GM12873 (cell line): Measurements from ENCODE around the gene ADRA2A.

Experiments
- TF ChIP-seq, protein P1 (sequence below): IDR thresholded peaks from 2 replicates; pipeline ENCODE4 v1.5.1; 2012; ENCODE audit warnings: low read depth, mild to moderate bottlenecking, moderate library complexity, low read length, control low read depth; ENCODE audit not compliant: insufficient read depth; ENCODE audit errors: missing control alignments

The ADRA2A gene

DNA sequence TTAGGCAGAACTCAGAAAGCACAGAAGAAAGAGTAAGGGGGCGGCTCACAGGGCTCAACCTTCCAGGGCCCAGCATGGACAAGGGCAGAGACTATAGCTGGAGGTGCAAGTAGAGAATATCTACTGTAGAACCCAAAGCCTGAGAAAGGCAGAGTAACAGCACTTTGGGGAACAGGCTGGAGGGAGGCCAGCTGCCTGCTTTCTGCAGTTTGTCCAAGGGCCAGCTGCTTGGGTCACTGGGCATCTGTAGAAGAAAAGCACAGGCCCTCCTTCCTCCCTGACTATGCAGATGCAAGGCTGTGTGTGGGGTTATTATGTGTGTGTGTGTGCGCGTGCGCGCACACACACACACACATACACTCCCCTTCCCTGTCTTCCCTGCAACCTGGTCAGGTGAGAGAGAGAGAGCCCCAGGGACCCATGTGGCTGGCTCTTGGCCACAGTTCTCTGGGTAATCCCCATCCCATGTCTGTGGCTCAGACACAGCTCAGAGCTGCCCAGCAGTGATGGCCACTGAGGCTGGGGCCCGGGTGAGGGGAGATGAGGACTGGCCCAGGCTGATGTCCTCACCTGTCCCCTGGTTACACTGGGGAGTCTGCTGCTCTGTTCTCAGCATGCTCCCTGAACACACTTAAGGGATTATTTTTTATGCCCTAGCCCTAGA is 9.0 kb downstream of the ADRA2A start:
- TF ChIP-seq, protein P1, sequence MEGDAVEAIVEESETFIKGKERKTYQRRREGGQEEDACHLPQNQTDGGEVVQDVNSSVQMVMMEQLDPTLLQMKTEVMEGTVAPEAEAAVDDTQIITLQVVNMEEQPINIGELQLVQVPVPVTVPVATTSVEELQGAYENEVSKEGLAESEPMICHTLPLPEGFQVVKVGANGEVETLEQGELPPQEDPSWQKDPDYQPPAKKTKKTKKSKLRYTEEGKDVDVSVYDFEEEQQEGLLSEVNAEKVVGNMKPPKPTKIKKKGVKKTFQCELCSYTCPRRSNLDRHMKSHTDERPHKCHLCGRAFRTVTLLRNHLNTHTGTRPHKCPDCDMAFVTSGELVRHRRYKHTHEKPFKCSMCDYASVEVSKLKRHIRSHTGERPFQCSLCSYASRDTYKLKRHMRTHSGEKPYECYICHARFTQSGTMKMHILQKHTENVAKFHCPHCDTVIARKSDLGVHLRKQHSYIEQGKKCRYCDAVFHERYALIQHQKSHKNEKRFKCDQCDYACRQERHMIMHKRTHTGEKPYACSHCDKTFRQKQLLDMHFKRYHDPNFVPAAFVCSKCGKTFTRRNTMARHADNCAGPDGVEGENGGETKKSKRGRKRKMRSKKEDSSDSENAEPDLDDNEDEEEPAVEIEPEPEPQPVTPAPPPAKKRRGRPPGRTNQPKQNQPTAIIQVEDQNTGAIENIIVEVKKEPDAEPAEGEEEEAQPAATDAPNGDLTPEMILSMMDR: no peak

DNA sequence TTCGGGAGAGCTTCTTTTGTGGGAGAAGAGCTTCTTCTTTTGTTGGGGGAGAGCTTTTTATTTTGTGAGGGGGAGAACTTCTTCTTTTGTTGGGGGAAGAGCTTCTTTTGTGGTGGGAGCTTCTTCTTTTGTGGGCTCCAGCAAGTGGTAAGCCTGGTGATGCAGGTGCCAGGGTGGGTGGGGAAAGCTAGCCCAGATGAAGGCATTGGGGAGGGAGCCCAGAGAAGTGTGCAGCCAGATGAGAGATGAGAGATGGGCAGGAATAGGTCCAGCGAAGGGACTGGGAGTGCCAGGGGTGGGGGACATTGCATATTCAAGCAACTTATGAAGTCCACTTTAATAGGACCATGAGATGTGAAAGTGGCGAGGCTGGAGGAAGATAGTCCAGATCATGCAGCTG is 9.7 kb downstream of the ADRA2A start:
- TF ChIP-seq, protein P1: no peak

DNA sequence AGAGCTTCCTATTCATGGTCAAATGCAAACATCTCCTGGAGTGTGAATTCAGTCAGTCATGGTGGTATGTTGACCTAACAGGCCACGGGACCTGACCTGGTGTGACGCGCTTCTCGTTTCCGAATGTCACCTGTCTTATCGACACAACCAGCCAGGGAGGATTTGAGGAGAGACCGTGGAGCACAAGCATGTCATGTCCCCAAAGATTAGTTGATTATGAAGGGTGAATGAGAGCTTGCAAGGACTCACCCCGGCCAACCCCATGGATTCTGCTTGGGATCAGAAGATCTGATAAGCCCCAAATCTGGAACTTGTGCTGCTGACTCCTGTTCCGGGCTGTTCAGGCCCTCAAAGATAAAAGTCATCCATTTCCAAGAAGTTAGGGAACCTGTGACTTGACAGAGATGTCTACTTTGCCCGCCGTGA is 10.5 kb downstream of the ADRA2A start:
- TF ChIP-seq, protein P1: no peak

DNA sequence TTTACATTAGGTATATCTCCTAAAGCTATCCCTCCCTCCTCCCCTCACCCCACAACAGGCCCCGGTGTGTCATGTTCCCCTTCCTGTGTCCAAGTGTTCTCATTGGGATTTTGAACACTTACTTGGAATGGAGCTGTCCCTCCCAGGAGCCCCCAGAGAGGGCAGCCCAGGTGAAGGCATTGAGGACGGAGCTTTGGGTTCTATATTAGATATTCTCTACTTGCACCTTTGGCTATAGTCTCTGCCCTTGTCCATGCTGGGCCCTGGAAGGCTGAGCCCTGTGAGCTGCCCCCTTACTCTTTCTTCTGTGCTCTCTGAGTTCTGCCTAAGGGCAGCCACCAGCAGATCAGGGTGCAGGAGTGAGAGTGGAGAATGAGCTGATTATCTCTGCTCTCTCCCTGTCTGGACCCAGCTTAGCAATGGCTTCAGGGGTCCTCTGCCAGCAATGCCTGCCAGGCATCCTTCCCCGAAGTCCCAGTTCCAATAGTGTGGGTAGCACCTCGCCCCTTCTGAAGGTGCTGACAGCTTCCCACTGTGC is 11.2 kb downstream of the ADRA2A start:
- TF ChIP-seq, protein P1: no peak

DNA sequence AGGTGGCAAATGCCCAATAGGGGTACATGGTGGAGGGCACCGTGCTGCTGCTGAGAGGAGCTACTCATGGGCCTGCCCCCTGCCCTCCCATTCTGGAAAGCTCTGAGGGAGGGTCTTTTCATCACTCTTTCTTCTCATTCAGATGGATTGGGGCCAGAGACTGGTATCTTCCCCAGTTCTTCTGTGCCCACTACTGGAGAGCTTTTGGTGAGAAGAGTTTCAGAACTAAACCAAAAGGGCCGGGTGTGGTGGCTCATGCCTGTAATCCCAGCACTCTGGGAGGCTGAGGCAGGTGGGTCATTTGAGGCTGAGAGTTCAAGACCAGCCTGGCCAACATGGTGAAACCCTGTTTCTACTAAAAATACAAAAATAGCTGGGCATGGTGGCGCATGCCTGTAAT is 12.5 kb downstream of the ADRA2A start:
- TF ChIP-seq, protein P1: no peak

DNA sequence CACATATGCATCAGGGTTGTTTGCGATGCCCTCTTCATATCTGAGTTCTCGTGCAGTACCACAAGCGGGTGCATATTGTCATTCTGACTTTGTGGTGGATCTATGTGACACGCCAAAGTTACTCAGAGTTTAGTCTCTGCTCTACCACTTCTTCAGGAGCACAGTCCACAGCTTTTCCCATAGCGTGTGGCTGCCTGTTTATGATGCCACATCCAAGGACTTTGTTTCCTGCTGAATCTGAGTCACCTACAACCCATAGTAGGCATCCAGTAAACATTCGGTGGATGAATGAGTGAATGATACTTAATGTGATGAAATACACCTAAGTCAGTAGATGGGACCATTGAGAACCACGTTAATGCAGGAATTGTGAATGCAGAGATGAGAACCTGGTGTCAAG is 15.0 kb downstream of the ADRA2A start:
- TF ChIP-seq, protein P1: no peak

DNA sequence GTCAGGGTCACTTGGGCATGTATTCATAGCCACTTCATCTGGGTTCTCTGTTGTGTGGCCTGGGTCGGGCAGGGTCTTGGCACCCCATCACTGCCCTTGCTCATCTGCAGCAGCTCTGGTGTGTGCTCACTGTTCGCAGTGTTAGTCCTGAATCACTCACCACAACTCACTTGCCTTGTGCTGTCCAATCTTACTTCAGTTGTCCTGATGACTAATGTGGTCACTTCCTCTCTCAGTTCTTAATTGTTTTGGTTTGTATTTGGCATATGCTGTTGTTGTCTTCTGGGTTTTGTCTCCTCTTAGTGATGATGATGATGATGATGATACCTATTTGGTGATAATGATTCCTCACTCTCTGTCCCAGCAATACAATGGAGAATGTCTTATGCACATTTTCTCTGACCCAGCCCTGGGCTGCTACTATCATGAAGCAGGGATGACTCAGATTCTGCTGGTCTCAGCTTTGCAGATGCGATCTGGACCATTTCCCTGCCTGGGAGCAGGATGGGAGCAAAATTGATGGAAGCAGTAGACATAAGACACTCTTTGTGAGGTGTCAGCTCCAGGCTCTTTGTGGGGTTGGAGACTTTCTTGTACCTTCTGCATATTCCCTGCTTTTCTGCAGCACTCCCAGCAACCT is 17.0 kb downstream of the ADRA2A start:
- TF ChIP-seq, protein P1: no peak
